K562 (cell line): ENCODE data around the gene TNFRSF18. TPM values are rescaled to one million over a fixed set of nuclear protein-coding genes. Genes with fewer than 3 reads are reported as not detected.
A peak's percentile ranks its signal among the peaks of the same experiment; 100 is the strongest.

Experiments used
- CHD1 ChIP-seq: fragments of 200-600 bp; sonication (generic); IDR thresholded peaks from one replicate; pipeline ENCODE4 v1.6.1; 2012; ENCODE audit warnings: mild to moderate bottlenecking, moderate library complexity, low read length, inconsistent platforms
- CXXC5 ChIP-seq: fragments of 250-450 bp; sonication (Bioruptor Pico); IDR thresholded peaks from 2 replicates; pipeline ENCODE4 v1.8.0; 2022; ENCODE audit warnings: inconsistent platforms, mild to moderate bottlenecking, moderate library complexity
- DACH1 ChIP-seq: fragments of 450-650 bp; IDR thresholded peaks from 2 replicates; pipeline ENCODE4 v1.6.1; 2018; ENCODE audit not compliant: partially characterized antibody
- DPF2 ChIP-seq: fragments of 450-650 bp; IDR thresholded peaks from 2 replicates; pipeline ENCODE4 v1.6.1; 2016
- ELF1 ChIP-seq: fragments of 200-800 bp; sonication (Bioruptor generic); IDR thresholded peaks from 2 replicates; pipeline ENCODE4 v1.6.1; 2016; ENCODE audit warnings: missing genetic modification characterization, missing compliant biosample characterization
- EZH2 ChIP-seq: IDR thresholded peaks from 2 replicates; pipeline ENCODE4 v1.6.1; 2012; ENCODE audit warnings: low read depth, mild to moderate bottlenecking, inconsistent platforms, low read length, borderline replicate concordance
- MIER1 ChIP-seq: fragments of 450-650 bp; IDR thresholded peaks from 2 replicates; pipeline ENCODE4 v1.6.1; 2016; ENCODE audit warnings: antibody characterized with exemption, mild to moderate bottlenecking, low read depth
- MLLT1 ChIP-seq, 2 experiments: fragments of 450-650 bp; IDR thresholded peaks; 2 replicates each; pipeline ENCODE4 v1.6.1; 2016
- MTA3 ChIP-seq: fragments of 450-650 bp; formaldehyde crosslinking; IDR thresholded peaks from 2 replicates; pipeline ENCODE4 v1.6.1; 2017; ENCODE audit warnings: mild to moderate bottlenecking, borderline replicate concordance
- NFE2 ChIP-seq: IDR thresholded peaks from 2 replicates; pipeline ENCODE4 v1.6.1; 2014; ENCODE audit warnings: antibody characterized with exemption, low read depth
- NFE2L1 ChIP-seq: fragments of 450-650 bp; IDR thresholded peaks from 2 replicates; pipeline ENCODE4 v1.6.1; 2016; ENCODE audit warnings: missing genetic modification characterization, low read depth, mild to moderate bottlenecking, missing compliant biosample characterization, moderate library complexity, borderline replicate concordance
- PHTF2 ChIP-seq: fragments of 250-450 bp; sonication (Bioruptor Pico); IDR thresholded peaks from 2 replicates; pipeline ENCODE4 v1.5.0; 2021; ENCODE audit warnings: mild to moderate bottlenecking
- POLR2G ChIP-seq: fragments of 200-400 bp; formaldehyde crosslinking; IDR thresholded peaks from 2 replicates; pipeline ENCODE4 v1.6.1; 2017; ENCODE audit warnings: low read depth, mild to moderate bottlenecking, antibody characterized with exemption, low read length, moderate library complexity
- RBM22 ChIP-seq: fragments of 200-400 bp; formaldehyde crosslinking; IDR thresholded peaks from 2 replicates; pipeline ENCODE4 v1.6.1; 2018; ENCODE audit warnings: low read length, low read depth; ENCODE audit not compliant: poor library complexity, severe bottlenecking
- SMARCC2 ChIP-seq: fragments of 450-650 bp; IDR thresholded peaks from 2 replicates; pipeline ENCODE4 v1.6.1; 2017; ENCODE audit warnings: antibody characterized with exemption, moderate library complexity, mild to moderate bottlenecking, low read depth
- SMARCE1 ChIP-seq: fragments of 450-650 bp; IDR thresholded peaks from 2 replicates; pipeline ENCODE4 v1.7.1; 2016; ENCODE audit warnings: mild to moderate bottlenecking
- TARDBP ChIP-seq: fragments of 450-650 bp; IDR thresholded peaks from 2 replicates; pipeline ENCODE4 v1.6.1; 2016
- TCF3 ChIP-seq: sonication (generic); formaldehyde crosslinking; IDR thresholded peaks from 2 replicates; pipeline ENCODE4 v1.4.0; 2020; ENCODE audit warnings: mild to moderate bottlenecking, missing genetic modification reagents
- TCFL5 ChIP-seq: fragments of 250-450 bp; sonication (Bioruptor Pico); conservative IDR thresholded peaks from 2 replicates; pipeline ENCODE4 v1.6.1; 2021; ENCODE audit warnings: mild to moderate bottlenecking, moderate library complexity, matching md5 sums
- TEAD2 ChIP-seq: fragments of 450-650 bp; IDR thresholded peaks from 2 replicates; pipeline ENCODE4 v1.6.1; 2016; ENCODE audit warnings: missing genetic modification characterization, control low read depth, missing compliant biosample characterization
- TFAP4 ChIP-seq: sonication (generic); formaldehyde crosslinking; IDR thresholded peaks from 2 replicates; pipeline ENCODE4 v1.8.0; 2022; ENCODE audit warnings: missing genetic modification reagents, mild to moderate bottlenecking, moderate library complexity, borderline replicate concordance
- TRIM25 ChIP-seq: fragments of 450-650 bp; IDR thresholded peaks from 2 replicates; pipeline ENCODE4 v1.7.0; 2016; ENCODE audit warnings: borderline replicate concordance
- USF2 ChIP-seq: sonication (generic); formaldehyde crosslinking; IDR thresholded peaks from 2 replicates; pipeline ENCODE4 v1.5.0; 2020; ENCODE audit warnings: missing genetic modification reagents
- ZNF445 ChIP-seq: fragments of 250-450 bp; sonication (Bioruptor Pico); IDR thresholded peaks from 2 replicates; pipeline ENCODE4 v1.4.0; 2020; ENCODE audit warnings: low read depth, mild to moderate bottlenecking, moderate library complexity
- polyA plus RNA-seq, 8 experiments: library from polyadenylated mRNA; depleted of rRNA in 4 of 8; stranded (reverse) in 5 of 8; unstranded in 3 of 8; fragments of >200 nt; fragmentation: Nextera tagmentation in 2 of 8; fragmentation: Illumina TruSeq in 1 of 8; extraction: Ambion mirVana in 2 of 8; extraction: Trizol in 1 of 8; gene quantifications; 2 replicates each; pipeline versions ENCODE4 v1.2.1 to v1.2.3, GENCODE V29; 2011 to 2014; ENCODE audit warnings: inconsistent platforms in 1 of 8, missing spikeins in 1 of 8
- total RNA-seq, 7 experiments: library from RNA; depleted of rRNA in 6 of 7; stranded (reverse); fragments of >200 nt in 6 of 7; fragmentation: Illumina TruSeq in 2 of 7; extraction: Trizol in 2 of 7; gene quantifications; 2 replicates each; pipeline versions ENCODE4 v1.2.1 to v1.2.3, GENCODE V29; 2011 to 2021; ENCODE audit warnings: low replicate concordance in 1 of 7

The TNFRSF18 gene
- total and polyA plus RNA-seq, 9 of the 15 experiments (the other 6 are each of a cell fraction or from before 2014, with no cell fraction given): 0.24 to 0.27 TPM; not detected in 7

- no peak for TF ChIP-seq USF2 (CRISPR knock-in tag)
- no peak for TF ChIP-seq NFE2L1
- TF ChIP-seq ELF1 (tag): 0 out of 2 replicates have a peak, but pooled peaks have one; percentile 35
- TF ChIP-seq NFE2: no peak
- no peak for TF ChIP-seq TCFL5 (CRISPR knock-in tag)
- TF ChIP-seq TFAP4 (CRISPR knock-in tag): peak; percentile 22; the same call in 1 of the 2 replicates
- 0 out of 2 replicates have a peak, but pooled peaks have one; percentile 23 for TF ChIP-seq MIER1
- peak; percentile 59; the same call in 1 of the 2 replicates for TF ChIP-seq CXXC5
- no peak for TF ChIP-seq EZH2
- no peak for TF ChIP-seq CHD1
- TF ChIP-seq TARDBP: 0 out of 2 replicates have a peak, but pooled peaks have one; percentile 36
- TF ChIP-seq DPF2: peak; percentile 76; the same call in 1 of the 2 replicates
- TF ChIP-seq TRIM25: no peak
- peak; percentile 68; the same call in 1 of the 2 replicates for TF ChIP-seq SMARCE1
- TF ChIP-seq ZNF445 (CRISPR knock-in tag): no peak
- no peak for TF ChIP-seq DACH1
- peak; percentile 75 for TF ChIP-seq POLR2G
- peak; percentile 77 for TF ChIP-seq MTA3
- TF ChIP-seq MLLT1 (IDR thresholded peaks at IDR 0.05): 0 out of 4 replicates have a peak, but pooled peaks of 1 of the 2 experiments have one; percentile 24
- TF ChIP-seq PHTF2 (CRISPR knock-in tag): no peak
- no peak for TF ChIP-seq TEAD2
- TF ChIP-seq TCF3 (CRISPR knock-in tag): peak; percentile 77
- TF ChIP-seq RBM22: no peak
- TF ChIP-seq SMARCC2: 0 out of 2 replicates have a peak, but pooled peaks have one; percentile 53
Measured at GRCh38 chr1:1185101-1185765, 21.2 kb downstream of the TNFRSF18 start (continued).
